Stomach (tissue), 9 donors: ENCODE results near the gene CHCHD4. TPM values are rescaled to one million over a fixed set of nuclear protein-coding genes. Genes with fewer than 3 reads are reported as not detected.

ENCODE experiments used
- DNase-seq, 2 donors: peaks; one replicate each; pipeline versions ENCODE4 v3.0.0 to v3.0.0-alpha.2; 2013 to 2019
- H3K27ac ChIP-seq, 5 donors: fragments of 200-600 bp in 4 of 5; sonication (generic) in 4 of 5; one replicate each; pipeline ENCODE4 v1.5.1; 2013 to 2019; ENCODE audit warnings: mild to moderate bottlenecking in 1 of 5, moderate library complexity in 1 of 5
- H3K27me3 ChIP-seq, 3 donors: fragments of 200-600 bp; sonication (generic); one replicate each; pipeline ENCODE4 v1.5.1; 2017 to 2019; ENCODE audit warnings: mixed run types in 1 of 3
- H3K36me3 ChIP-seq, 4 donors: fragments of 200-600 bp; sonication (generic); 1 replicate in 3 of 4; 2 replicates in 1 of 4; pipeline ENCODE4 v1.5.1; 2016 to 2019
- H3K4me1 ChIP-seq, 4 donors: fragments of 200-600 bp; sonication (generic); one replicate each; pipeline ENCODE4 v1.5.1; 2016 to 2019
- H3K4me3 ChIP-seq, 4 donors: fragments of 200-600 bp; sonication (generic) in 3 of 4; one replicate each; pipeline ENCODE4 v1.5.1; 2016 to 2019; ENCODE audit warnings: mild to moderate bottlenecking in 1 of 4
- H3K9me3 ChIP-seq, 4 donors: fragments of 200-600 bp; sonication (generic); one replicate each; pipeline ENCODE4 v1.5.1; 2016 to 2019
- CTCF ChIP-seq, 7 experiments: fragments of 450-650 bp in 4 of 7; fragments of 200-600 bp in 3 of 7; sonication (generic) in 3 of 7; IDR thresholded peaks; one replicate each; pipeline ENCODE4 v1.5.1; 2016 to 2019; ENCODE audit warnings: antibody characterized with exemption in 7 of 7, control low read depth in 2 of 7, mild to moderate bottlenecking in 1 of 7
- EP300 ChIP-seq: sonication (generic); formaldehyde crosslinking; IDR thresholded peaks from one replicate; pipeline ENCODE4 v1.6.1; 2017; ENCODE audit warnings: antibody characterized with exemption
- POLR2A ChIP-seq, 4 donors: fragments of 450-650 bp; IDR thresholded peaks; one replicate each; pipeline ENCODE4 v1.6.1; 2016; ENCODE audit warnings: antibody characterized with exemption in 4 of 4, control low read depth in 2 of 4, mild to moderate bottlenecking in 1 of 4, moderate library complexity in 1 of 4
- POLR2AphosphoS5 ChIP-seq, 3 donors: sonication (generic); formaldehyde crosslinking; IDR thresholded peaks; one replicate each; pipeline ENCODE4 v1.6.1; 2016; ENCODE audit warnings: antibody characterized with exemption in 3 of 3
- WGBS, 5 donors: extraction: QIAGEN DNeasy Blood & Tissue Kit in 3 of 5; methylation state at CpG; one replicate each; pipeline versions ENCODE4 v1.1.5 to v1.1.7; 2013 to 2018; 5-methylcytosine and 5-hydroxymethylcytosine counted together
- intact Hi-C: fragments of 100-400 bp; cut with DNase I; formaldehyde crosslinking; loops from one replicate; pipeline ENCODE4 v1.15.1; 2023; ENCODE audit warnings: low total_unique reads
- polyA plus RNA-seq, 3 donors: library from polyadenylated mRNA; stranded (reverse); fragments of 200-250 nt; gene quantifications; one replicate each; pipeline ENCODE4 v1.2.3, GENCODE V29; 2013
- total RNA-seq, 5 donors: library from RNA; depleted of rRNA; stranded (reverse); fragments of >200 nt; gene quantifications; one replicate each; pipeline versions ENCODE4 v1.1.0 to v1.2.3, GENCODE V29; 2014 to 2016
- donor health status: healthy with polysubstance abuse.
- donor health status: Bipolar disorder and iron deficiency.
- donor health status: healthy.

CHCHD4 gene
- total and polyA plus RNA-seq, 8 donors, result 1.7 to 16.1 (median 11.4) TPM

- H3K27me3 ChIP-seq, result no peaks in the 10 kb centered on the region
- no peak overlapping the region for H3K27ac ChIP-seq
- no peaks in the 10 kb centered on the region for H3K9me3 ChIP-seq
- intact Hi-C loops, result no loop called here
- DNase-seq, result no peak
- H3K4me3 ChIP-seq, result no peak overlapping the region
- TF ChIP-seq EP300, result no peak
- no peak for TF ChIP-seq POLR2A (IDR thresholded peaks at IDR 0.05)
- no peak for TF ChIP-seq CTCF (IDR thresholded peaks at IDR 0.05)
- TF ChIP-seq POLR2AphosphoS5 (IDR thresholded peaks at IDR 0.05), result no peak
- WGBS, 5 donors, result 90 to 100% (median 97%) methylated on average over 5 of the region's 5 CpGs
- peaks cover 78 to 100% (median 95%) of the 10 kb centered on the region in 4 donors for H3K36me3 ChIP-seq
- H3K4me1 ChIP-seq, result peaks cover 0 to 14% (median 0%) of the 10 kb centered on the region in 4 donors
These were observed 9.2 kb upstream of the CHCHD4 start for GRCh38 chr3:14133876-14134275.

GRCh38 chr3:14133188-14133800 is 8.6 kb upstream of the CHCHD4 start:
- no peak overlapping the region for H3K27ac ChIP-seq
- H3K4me3 ChIP-seq, result no peak overlapping the region
- DNase-seq, result no peak

GRCh38 chr3:14132689-14133088 is 8.0 kb upstream of the CHCHD4 start:
- no peak for DNase-seq
- Histone ChIP-seq H3K36me3 (peaks cover 72 to 100% (median 92%) of the 10 kb centered on the region in 4 donors), H3K27me3 (no peaks in the 10 kb centered on the region), H3K9me3 (no peaks in the 10 kb centered on the region), H3K4me3 (no peak overlapping the region), H3K27ac (no peak overlapping the region), H3K4me1 (peaks cover 0 to 22% (median 0%) of the 10 kb centered on the region in 4 donors)
- TF ChIP-seq EP300 (no peak), POLR2AphosphoS5 (IDR thresholded peaks at IDR 0.05) (no peak), CTCF (IDR thresholded peaks at IDR 0.05) (no peak), POLR2A (IDR thresholded peaks at IDR 0.05) (no peak)
- intact Hi-C loops, result no loop called here
- 90 to 95% (median 94%) methylated on average over 6 of the region's 6 CpGs for WGBS, 5 donors

More at GRCh38 chr3:14133188-14133800, 8.6 kb upstream of the CHCHD4 start:
- 80 to 90% (median 87%) methylated on average over 8 to 10 of the region's 10 CpGs for WGBS, 5 donors
- intact Hi-C loops, result no loop called here
- Histone ChIP-seq H3K36me3 (peaks cover 73 to 100% (median 95%) of the 10 kb centered on the region in 4 donors), H3K27me3 (no peaks in the 10 kb centered on the region), H3K9me3 (no peaks in the 10 kb centered on the region), H3K4me1 (peaks cover 0 to 16% (median 0%) of the 10 kb centered on the region in 4 donors)
- TF ChIP-seq EP300, result no peak
- no peak for TF ChIP-seq POLR2AphosphoS5 (IDR thresholded peaks at IDR 0.05)
- TF ChIP-seq CTCF (IDR thresholded peaks at IDR 0.05), result no peak
- TF ChIP-seq POLR2A (IDR thresholded peaks at IDR 0.05), result no peak

GRCh38 chr3:14132120-14132519 is 7.5 kb upstream of the CHCHD4 start:
- H3K4me3 ChIP-seq, result no peak overlapping the region
- WGBS, 5 donors, result 87 to 93% (median 93%) methylated on average over 7 to 8 of the region's 8 CpGs
- no peaks in the 10 kb centered on the region for H3K27me3 ChIP-seq
- DNase-seq, result no peak
- TF ChIP-seq CTCF (IDR thresholded peaks at IDR 0.05), result no peak
- TF ChIP-seq EP300, result no peak
- no peak for TF ChIP-seq POLR2A (IDR thresholded peaks at IDR 0.05)
- TF ChIP-seq POLR2AphosphoS5 (IDR thresholded peaks at IDR 0.05), result no peak
- no peaks in the 10 kb centered on the region for H3K9me3 ChIP-seq
- intact Hi-C loops, result no loop called here
- H3K27ac ChIP-seq, result no peak overlapping the region
- H3K4me1 ChIP-seq, result peaks cover 0 to 23% (median 4%) of the 10 kb centered on the region in 4 donors
- peaks cover 72 to 98% (median 88%) of the 10 kb centered on the region in 4 donors for H3K36me3 ChIP-seq
